Mesendoderm (in vitro differentiated cells): Measurements from ENCODE around the gene NPAS3.

ENCODE experiments used
- DNase-seq: peaks from one replicate; pipeline ENCODE4 v3.0.0; 2013
- H2AK5ac ChIP-seq: 2 replicates; pipeline ENCODE4 v1.6.1; 2013; ENCODE audit warnings: low read length, inconsistent platforms
- H2BK120ac ChIP-seq: 2 replicates; pipeline ENCODE4 v1.6.1; 2013; ENCODE audit warnings: low read depth, mild to moderate bottlenecking, low read length, moderate library complexity, mixed read lengths
- H2BK15ac ChIP-seq: replicated peaks from 2 replicates; pipeline ENCODE4 v1.6.1; 2013; ENCODE audit warnings: low read depth, mild to moderate bottlenecking, moderate library complexity
- H2BK5ac ChIP-seq: 2 replicates; pipeline ENCODE4 v1.6.1; 2013; ENCODE audit warnings: low read length, inconsistent platforms
- H3K18ac ChIP-seq: 2 replicates; pipeline ENCODE4 v1.6.1; 2013; ENCODE audit warnings: mild to moderate bottlenecking, low read length, mixed read lengths
- H3K23ac ChIP-seq: one replicate; pipeline ENCODE4 v1.6.1; 2013; ENCODE audit warnings: low read length
- H3K27ac ChIP-seq: 2 replicates; pipeline ENCODE4 v1.5.1; 2013; ENCODE audit warnings: low read depth, mild to moderate bottlenecking, inconsistent platforms, low read length, moderate library complexity
- H3K27me3 ChIP-seq: 2 replicates; pipeline ENCODE4 v1.6.1; 2013; ENCODE audit warnings: low read length, control low read depth, mild to moderate bottlenecking, inconsistent platforms; ENCODE audit not compliant: insufficient read depth, poor library complexity
- H3K36me3 ChIP-seq: 2 replicates; pipeline ENCODE4 v1.6.1; 2013; ENCODE audit warnings: low read length, inconsistent platforms; ENCODE audit not compliant: control insufficient read depth, insufficient read depth
- H3K4ac ChIP-seq: one replicate; pipeline ENCODE4 v1.6.1; 2013; ENCODE audit warnings: low read depth, mild to moderate bottlenecking, low read length, moderate library complexity
- H3K4me1 ChIP-seq: 2 replicates; pipeline ENCODE4 v1.6.1; 2013; ENCODE audit warnings: low read depth, low read length, inconsistent platforms; ENCODE audit not compliant: control insufficient read depth
- H3K4me2 ChIP-seq: 2 replicates; pipeline ENCODE4 v1.6.1; 2013; ENCODE audit warnings: low read length
- H3K4me3 ChIP-seq: 2 replicates; pipeline ENCODE4 v1.5.1; 2013; ENCODE audit warnings: mild to moderate bottlenecking, low read length
- H3K56ac ChIP-seq: one replicate; pipeline ENCODE4 v1.6.1; 2013; ENCODE audit warnings: low read length
- H3K79me1 ChIP-seq: 2 replicates; pipeline ENCODE4 v1.6.1; 2013; ENCODE audit warnings: low read length, inconsistent platforms
- H3K79me2 ChIP-seq: 2 replicates; pipeline ENCODE4 v1.6.1; 2013; ENCODE audit warnings: mild to moderate bottlenecking, low read length; ENCODE audit not compliant: control insufficient read depth, insufficient read depth
- H3K9ac ChIP-seq: 2 replicates; pipeline ENCODE4 v1.6.1; 2013; ENCODE audit warnings: low read length, inconsistent platforms
- H4K5ac ChIP-seq: one replicate; pipeline ENCODE4 v1.6.1; 2013; ENCODE audit warnings: low read length
- H4K8ac ChIP-seq: one replicate; pipeline ENCODE4 v1.6.1; 2013; ENCODE audit warnings: low read depth, mild to moderate bottlenecking, control low read depth, low read length, moderate library complexity
- WGBS: extraction: QIAGEN DNeasy Blood & Tissue Kit; methylation state at CpG from one replicate; pipeline ENCODE4 v1.1.7; 2013; ENCODE audit warnings: low lambda C conversion rate, missing lambda C conversion rate; ENCODE audit not compliant: insufficient coverage; ENCODE audit errors: extremely low coverage; 5-methylcytosine and 5-hydroxymethylcytosine counted together

NPAS3 gene

GRCh38 chr14:33191855-33192254 lies 253.2 kb downstream of the NPAS3 start:
- Histone ChIP-seq H3K56ac (no peak overlapping the region), H3K27ac (no peak overlapping the region), H4K8ac (no peak overlapping the region), H3K4me2 (no peak overlapping the region), H3K23ac (no peak overlapping the region), H3K27me3 (no peaks in the 10 kb centered on the region), H3K9ac (no peak overlapping the region), H4K5ac (no peak overlapping the region), H3K4ac (no peak overlapping the region), H2BK15ac (no peak overlapping the region), H3K4me1 (no peaks in the 10 kb centered on the region), H3K36me3 (no peaks in the 10 kb centered on the region), H2AK5ac (no peak overlapping the region), H3K18ac (no peak overlapping the region), H3K79me1 (no peaks in the 10 kb centered on the region), H2BK120ac (no peak overlapping the region), H3K79me2 (no peaks in the 10 kb centered on the region), H3K4me3 (no peak overlapping the region), H2BK5ac (no peak overlapping the region)
- no peak for DNase-seq

DNA sequence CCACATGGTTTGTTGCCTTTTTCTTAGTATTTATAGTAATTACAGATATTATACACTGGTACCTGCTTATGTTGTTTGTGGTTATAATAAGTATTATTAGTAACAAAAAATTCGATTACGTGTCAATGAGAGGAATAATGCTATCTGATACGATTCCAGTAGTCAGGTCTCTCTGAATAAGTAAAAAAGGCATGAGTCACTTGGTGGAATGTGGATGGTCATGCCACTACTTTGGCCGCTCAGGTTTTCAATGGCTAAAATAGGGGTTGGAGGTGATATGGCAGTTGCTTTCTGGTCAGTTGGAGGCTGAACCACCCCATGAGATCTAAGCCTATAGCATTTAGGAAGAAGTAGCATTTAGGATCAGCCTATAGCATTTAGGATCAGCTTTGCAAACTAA lies 255.9 kb downstream of the NPAS3 start:
- H2BK5ac ChIP-seq = no peak overlapping the region
- H3K79me2 ChIP-seq = no peaks in the 10 kb centered on the region
- H3K9ac ChIP-seq = no peak overlapping the region
- H3K4me2 ChIP-seq = no peak overlapping the region
- H3K79me1 ChIP-seq = no peaks in the 10 kb centered on the region
- H2AK5ac ChIP-seq = no peak overlapping the region
- no peaks in the 10 kb centered on the region for H3K36me3 ChIP-seq
- no peak overlapping the region for H3K18ac ChIP-seq
- no peak overlapping the region for H4K8ac ChIP-seq
- H2BK15ac ChIP-seq = no peak overlapping the region
- no peak overlapping the region for H3K56ac ChIP-seq
- H3K4me1 ChIP-seq = no peaks in the 10 kb centered on the region
- H3K27me3 ChIP-seq = no peaks in the 10 kb centered on the region
- H3K4ac ChIP-seq = no peak overlapping the region
- WGBS = 100% methylated on average over 2 of the region's 4 CpGs
- no peak overlapping the region for H3K23ac ChIP-seq
- no peak overlapping the region for H2BK120ac ChIP-seq
- no peak overlapping the region for H3K4me3 ChIP-seq
- H4K5ac ChIP-seq = no peak overlapping the region
- H3K27ac ChIP-seq = no peak overlapping the region
- DNase-seq = no peak

DNA sequence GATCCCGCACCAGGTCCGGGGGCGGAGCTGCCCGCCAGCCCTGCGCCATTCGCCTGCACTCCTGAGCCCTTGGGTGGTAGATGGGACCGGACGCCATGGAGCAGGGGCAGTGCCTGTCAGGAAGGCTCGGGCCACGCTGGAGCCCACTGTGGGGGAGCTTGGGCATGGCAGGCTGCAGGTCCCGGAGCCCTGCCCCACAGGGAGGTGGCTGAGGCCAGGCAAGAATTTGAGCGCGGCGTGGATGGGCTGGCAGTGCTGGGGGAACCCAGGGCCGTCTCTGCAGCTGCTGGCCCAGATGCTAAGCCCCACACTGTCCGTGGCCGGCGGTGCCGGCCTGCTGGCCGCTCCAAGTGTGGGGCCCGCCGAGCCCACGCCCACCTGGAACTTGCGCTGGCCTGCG lies 260.0 kb downstream of the NPAS3 start:
- Histone ChIP-seq H3K4me3 (no peak overlapping the region), H3K79me1 (no peaks in the 10 kb centered on the region), H3K23ac (no peak overlapping the region), H3K4me1 (no peaks in the 10 kb centered on the region), H2BK5ac (no peak overlapping the region), H3K27me3 (no peaks in the 10 kb centered on the region), H3K4ac (no peak overlapping the region), H2BK15ac (no peak overlapping the region), H3K18ac (no peak overlapping the region), H4K5ac (no peak overlapping the region), H3K36me3 (no peaks in the 10 kb centered on the region), H3K79me2 (no peaks in the 10 kb centered on the region), H2AK5ac (no peak overlapping the region), H2BK120ac (no peak overlapping the region), H3K56ac (no peak overlapping the region), H3K27ac (no peak overlapping the region), H3K4me2 (no peak overlapping the region), H3K9ac (no peak overlapping the region), H4K8ac (no peak overlapping the region)
- DNase-seq = no peak
- no CpG with 5 or more reads among the region's 25 CpGs for WGBS

DNA sequence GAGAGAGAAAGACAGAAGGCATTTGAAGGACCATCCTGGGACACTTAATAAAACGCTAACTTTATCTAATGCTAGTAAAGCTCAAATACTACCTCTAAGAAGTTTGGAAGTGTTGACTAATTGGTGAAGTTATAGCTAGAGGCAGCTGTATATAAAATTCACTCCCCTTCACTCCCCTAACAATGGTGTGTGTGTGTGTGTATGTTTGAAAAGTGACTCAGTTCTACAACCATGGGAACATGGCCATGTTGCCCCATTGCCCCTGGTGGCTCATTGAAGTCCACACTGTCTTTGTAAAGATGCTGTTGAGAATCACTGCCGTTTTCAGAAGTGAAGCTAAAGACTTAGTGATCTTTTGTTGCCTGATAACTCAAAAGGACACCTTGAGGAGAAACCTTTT lies 262.4 kb downstream of the NPAS3 start:
- Histone ChIP-seq H3K79me2 (no peaks in the 10 kb centered on the region), H2BK5ac (no peak overlapping the region), H3K56ac (no peak overlapping the region), H4K5ac (no peak overlapping the region), H2BK120ac (no peak overlapping the region), H4K8ac (no peak overlapping the region), H3K4me2 (no peak overlapping the region), H3K27me3 (no peaks in the 10 kb centered on the region), H3K27ac (no peak overlapping the region), H3K18ac (no peak overlapping the region), H2AK5ac (no peak overlapping the region), H3K36me3 (no peaks in the 10 kb centered on the region), H3K9ac (no peak overlapping the region), H2BK15ac (no peak overlapping the region), H3K4ac (no peak overlapping the region), H3K4me1 (no peaks in the 10 kb centered on the region), H3K23ac (no peak overlapping the region), H3K4me3 (no peak overlapping the region), H3K79me1 (no peaks in the 10 kb centered on the region)
- no CpG with 5 or more reads among the region's 2 CpGs for WGBS
- no peak for DNase-seq

DNA sequence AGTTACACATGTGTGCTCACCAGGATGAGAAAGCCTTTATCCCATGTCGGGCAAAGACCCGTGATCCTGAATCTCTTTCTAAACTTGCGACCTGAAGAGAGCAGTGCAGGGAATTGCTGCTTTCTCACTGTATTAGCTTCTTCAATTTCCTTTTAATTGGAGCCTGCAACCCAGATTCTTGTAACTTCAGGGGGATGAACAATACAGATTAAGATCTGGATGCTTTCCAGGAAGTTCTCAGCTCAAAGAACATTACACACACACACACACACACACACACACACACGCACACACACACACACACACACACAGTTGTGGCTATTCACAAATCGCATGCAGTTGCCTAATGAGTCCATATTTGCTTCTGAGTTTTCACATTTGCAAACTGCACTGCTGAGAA lies 268.3 kb downstream of the NPAS3 start:
- Histone ChIP-seq H3K79me1 (no peaks in the 10 kb centered on the region), H2BK120ac (no peak overlapping the region), H3K4me1 (no peaks in the 10 kb centered on the region), H2BK5ac (no peak overlapping the region), H2BK15ac (no peak overlapping the region), H3K27me3 (no peaks in the 10 kb centered on the region), H3K27ac (no peak overlapping the region), H3K4me3 (no peak overlapping the region), H3K23ac (no peak overlapping the region), H3K18ac (no peak overlapping the region), H2AK5ac (no peak overlapping the region), H3K9ac (no peak overlapping the region), H3K4ac (no peak overlapping the region), H3K79me2 (no peaks in the 10 kb centered on the region), H3K4me2 (no peak overlapping the region), H4K5ac (no peak overlapping the region), H3K56ac (no peak overlapping the region), H4K8ac (no peak overlapping the region), H3K36me3 (no peaks in the 10 kb centered on the region)
- DNase-seq = no peak
- WGBS = no CpG with 5 or more reads among the region's 5 CpGs

DNA sequence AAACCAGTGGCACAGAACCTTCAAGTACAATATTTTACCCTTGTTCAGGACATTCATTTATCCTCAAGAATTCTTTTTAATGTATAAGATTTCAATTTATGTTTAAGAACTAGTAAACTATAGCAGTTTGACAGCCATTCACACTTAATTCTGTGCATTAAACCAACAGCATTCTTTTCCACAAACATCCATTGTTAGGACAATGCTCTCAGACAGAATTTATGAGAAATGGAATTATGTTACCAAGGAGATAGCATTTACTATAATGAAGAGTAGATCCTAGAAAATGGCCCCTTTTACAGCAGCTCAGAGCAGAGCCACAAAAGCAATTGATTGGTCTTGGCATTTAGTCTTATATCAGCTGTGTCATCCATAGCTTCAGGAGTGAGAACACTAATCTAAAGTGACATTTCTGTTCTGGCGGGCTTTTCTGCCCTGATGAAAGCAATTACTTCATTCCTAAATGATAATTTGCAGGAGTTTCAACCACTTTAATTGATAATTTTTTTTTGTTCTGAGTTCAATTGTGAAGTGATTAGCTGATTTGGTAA lies 268.9 kb downstream of the NPAS3 start:
- H3K4me1 ChIP-seq = no peaks in the 10 kb centered on the region
- H2BK5ac ChIP-seq = no peak overlapping the region
- WGBS = no CpG with 5 or more reads among the region's 1 CpG
- no peaks in the 10 kb centered on the region for H3K27me3 ChIP-seq
- no peak overlapping the region for H4K8ac ChIP-seq
- no peak overlapping the region for H3K4ac ChIP-seq
- H3K27ac ChIP-seq = no peak overlapping the region
- H2BK15ac ChIP-seq = no peak overlapping the region
- H3K79me2 ChIP-seq = no peaks in the 10 kb centered on the region
- H3K18ac ChIP-seq = no peak overlapping the region
- H3K23ac ChIP-seq = no peak overlapping the region
- no peak overlapping the region for H2AK5ac ChIP-seq
- no peak overlapping the region for H3K56ac ChIP-seq
- no peak overlapping the region for H3K4me2 ChIP-seq
- no peak overlapping the region for H2BK120ac ChIP-seq
- no peaks in the 10 kb centered on the region for H3K36me3 ChIP-seq
- H3K9ac ChIP-seq = no peak overlapping the region
- H3K4me3 ChIP-seq = no peak overlapping the region
- no peak for DNase-seq
- H3K79me1 ChIP-seq = no peaks in the 10 kb centered on the region
- no peak overlapping the region for H4K5ac ChIP-seq
